ENCODE measurements around the gene GZMM.

DNA sequence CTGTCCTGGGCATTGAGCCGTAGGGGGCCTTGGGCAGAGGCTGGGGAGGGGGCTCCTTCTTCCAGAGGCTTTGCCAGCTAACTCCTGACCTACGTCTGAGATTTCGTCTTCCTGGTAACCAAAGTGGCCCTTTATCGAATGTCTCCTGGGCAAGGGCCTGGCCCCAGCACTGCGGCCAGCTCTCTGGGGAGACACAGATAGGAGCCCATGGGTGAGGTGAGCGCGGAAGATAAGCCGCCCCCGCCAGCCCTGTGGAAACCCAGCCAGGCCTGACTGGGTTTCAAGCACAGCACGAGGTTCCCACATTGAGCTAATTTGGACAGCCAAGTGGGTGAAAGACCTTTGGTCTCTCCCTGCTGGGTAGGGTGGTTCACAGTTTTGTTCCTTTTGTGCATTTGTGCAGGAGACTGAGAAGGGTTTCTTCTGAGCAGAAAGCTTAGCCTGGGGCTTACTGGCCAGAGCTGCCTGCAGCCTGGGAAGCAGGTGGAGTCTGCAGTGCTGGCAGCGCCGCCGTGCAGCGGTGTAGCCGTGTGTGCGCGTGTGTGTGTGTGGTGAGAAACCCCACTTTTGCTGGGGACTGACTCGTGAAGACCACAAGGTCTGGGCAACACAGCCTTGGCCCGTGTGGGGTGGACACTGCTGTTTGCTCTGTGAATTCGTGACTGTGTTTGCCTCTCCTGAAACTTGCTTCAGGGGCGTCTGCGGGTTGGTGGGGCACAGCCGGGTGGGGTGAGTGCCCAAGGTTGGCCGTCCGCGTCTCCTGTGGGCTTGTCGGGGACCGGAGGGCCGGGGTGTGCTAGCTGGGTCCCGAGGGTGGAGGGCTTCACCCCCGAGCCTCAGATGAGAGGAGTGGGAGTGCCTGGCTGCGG is 31.0 kb downstream of the GZMM start:
- TF ChIP-seq, protein P1, sequence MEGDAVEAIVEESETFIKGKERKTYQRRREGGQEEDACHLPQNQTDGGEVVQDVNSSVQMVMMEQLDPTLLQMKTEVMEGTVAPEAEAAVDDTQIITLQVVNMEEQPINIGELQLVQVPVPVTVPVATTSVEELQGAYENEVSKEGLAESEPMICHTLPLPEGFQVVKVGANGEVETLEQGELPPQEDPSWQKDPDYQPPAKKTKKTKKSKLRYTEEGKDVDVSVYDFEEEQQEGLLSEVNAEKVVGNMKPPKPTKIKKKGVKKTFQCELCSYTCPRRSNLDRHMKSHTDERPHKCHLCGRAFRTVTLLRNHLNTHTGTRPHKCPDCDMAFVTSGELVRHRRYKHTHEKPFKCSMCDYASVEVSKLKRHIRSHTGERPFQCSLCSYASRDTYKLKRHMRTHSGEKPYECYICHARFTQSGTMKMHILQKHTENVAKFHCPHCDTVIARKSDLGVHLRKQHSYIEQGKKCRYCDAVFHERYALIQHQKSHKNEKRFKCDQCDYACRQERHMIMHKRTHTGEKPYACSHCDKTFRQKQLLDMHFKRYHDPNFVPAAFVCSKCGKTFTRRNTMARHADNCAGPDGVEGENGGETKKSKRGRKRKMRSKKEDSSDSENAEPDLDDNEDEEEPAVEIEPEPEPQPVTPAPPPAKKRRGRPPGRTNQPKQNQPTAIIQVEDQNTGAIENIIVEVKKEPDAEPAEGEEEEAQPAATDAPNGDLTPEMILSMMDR (conservative IDR thresholded peaks at IDR 0.05), result no peak
- no peak for TF ChIP-seq ZFX (IDR thresholded peaks at IDR 0.05)
